H9 (cell line): ENCODE results near the gene SGTA. TPM values are rescaled to one million over a fixed set of nuclear protein-coding genes. Genes with fewer than 3 reads are reported as not detected.

Experiments used
- DNase-seq: peaks from one replicate; pipeline ENCODE4 v3.0.0-alpha.2; 2017
- H2AFZ ChIP-seq: one replicate; pipeline ENCODE4 v1.6.1; 2013; ENCODE audit warnings: mild to moderate bottlenecking, low read length, control low read depth, moderate library complexity
- H2AK5ac ChIP-seq: 2 replicates; pipeline ENCODE4 v1.6.1; 2013; ENCODE audit warnings: low read length, control low read depth, mixed read lengths; ENCODE audit not compliant: insufficient read length
- H2BK120ac ChIP-seq: one replicate; pipeline ENCODE4 v1.6.1; 2013; ENCODE audit warnings: low read depth, mild to moderate bottlenecking, low read length, control low read depth, inconsistent platforms; ENCODE audit not compliant: poor library complexity, severe bottlenecking
- H2BK12ac ChIP-seq: 2 replicates; pipeline ENCODE4 v1.6.1; 2013; ENCODE audit warnings: low read length, control low read depth, mixed read lengths, low read depth; ENCODE audit not compliant: insufficient read length
- H2BK15ac ChIP-seq: 2 replicates; pipeline ENCODE4 v1.6.1; 2013; ENCODE audit warnings: low read depth, low read length, control low read depth
- H2BK20ac ChIP-seq: one replicate; pipeline ENCODE4 v1.6.1; 2013; ENCODE audit warnings: low read depth, mild to moderate bottlenecking, low read length, control low read depth, inconsistent platforms; ENCODE audit not compliant: poor library complexity, severe bottlenecking
- H2BK5ac ChIP-seq: 2 replicates; pipeline ENCODE4 v1.6.1; 2013; ENCODE audit warnings: low read length, control low read depth, mixed read lengths; ENCODE audit not compliant: insufficient read length
- H3K14ac ChIP-seq: 2 replicates; pipeline ENCODE4 v1.6.1; 2013; ENCODE audit warnings: low read length, control low read depth; ENCODE audit not compliant: insufficient read depth
- H3K18ac ChIP-seq: 2 replicates; pipeline ENCODE4 v1.6.1; 2013; ENCODE audit warnings: low read depth, mild to moderate bottlenecking, mixed read lengths, low read length, control low read depth; ENCODE audit not compliant: insufficient read length
- H3K23ac ChIP-seq: 2 replicates; pipeline ENCODE4 v1.6.1; 2013; ENCODE audit warnings: low read length, control low read depth, mixed read lengths, low read depth; ENCODE audit not compliant: insufficient read length
- H3K23me2 ChIP-seq: 2 replicates; pipeline ENCODE4 v1.6.1; 2013; ENCODE audit warnings: low read depth, mild to moderate bottlenecking, mixed read lengths, low read length, control low read depth; ENCODE audit not compliant: insufficient read length, poor library complexity, severe bottlenecking
- H3K27ac ChIP-seq: 2 replicates; pipeline ENCODE4 v1.5.1; 2013; ENCODE audit warnings: low read length, control low read depth, mixed read lengths, low read depth; ENCODE audit not compliant: insufficient read length
- H3K27me3 ChIP-seq: 2 replicates; pipeline ENCODE4 v1.6.1; 2013; ENCODE audit warnings: low read length, control low read depth, inconsistent platforms; ENCODE audit not compliant: insufficient read depth
- H3K4ac ChIP-seq: 2 replicates; pipeline ENCODE4 v1.6.1; 2013; ENCODE audit warnings: low read depth, mild to moderate bottlenecking, control low read depth, inconsistent platforms, low read length, moderate library complexity
- H3K4me1 ChIP-seq: 2 replicates; pipeline ENCODE4 v1.6.1; 2013; ENCODE audit warnings: low read length, control low read depth, inconsistent platforms; ENCODE audit not compliant: insufficient read depth
- H3K4me2 ChIP-seq: 2 replicates; pipeline ENCODE4 v1.6.1; 2013; ENCODE audit warnings: low read length, control low read depth, mixed read lengths; ENCODE audit not compliant: insufficient read length, insufficient read depth
- H3K56ac ChIP-seq: 2 replicates; pipeline ENCODE4 v1.6.1; 2013; ENCODE audit warnings: low read depth, mild to moderate bottlenecking, mixed read lengths, low read length, control low read depth; ENCODE audit not compliant: insufficient read length
- H3K79me1 ChIP-seq: 2 replicates; pipeline ENCODE4 v1.6.1; 2013; ENCODE audit warnings: low read depth, mild to moderate bottlenecking, moderate library complexity, low read length, control low read depth, inconsistent platforms; ENCODE audit not compliant: insufficient read depth, poor library complexity, severe bottlenecking
- H3K79me2 ChIP-seq: 2 replicates; pipeline ENCODE4 v1.6.1; 2013; ENCODE audit warnings: low read length, control low read depth, inconsistent platforms; ENCODE audit not compliant: insufficient read depth
- H3K9ac ChIP-seq: 2 replicates; pipeline ENCODE4 v1.6.1; 2013; ENCODE audit warnings: low read length, control low read depth, mixed read lengths; ENCODE audit not compliant: insufficient read length; ENCODE audit errors: extremely low read depth
- H3K9me3 ChIP-seq: one replicate; pipeline ENCODE4 v1.6.1; 2013; ENCODE audit warnings: low read depth, low read length, inconsistent platforms; ENCODE audit not compliant: control insufficient read depth
- H3T11ph ChIP-seq: one replicate; pipeline ENCODE4 v1.6.1; 2013; ENCODE audit warnings: mild to moderate bottlenecking, low read length, control low read depth, inconsistent platforms
- H4K20me1 ChIP-seq: one replicate; pipeline ENCODE4 v1.6.1; 2013; ENCODE audit not compliant: control insufficient read depth, insufficient read length, insufficient read depth
- H4K5ac ChIP-seq: 2 replicates; pipeline ENCODE4 v1.6.1; 2013; ENCODE audit warnings: low read depth, mild to moderate bottlenecking, mixed read lengths, low read length, control low read depth; ENCODE audit not compliant: insufficient read length
- H4K8ac ChIP-seq: replicated peaks from 2 replicates; pipeline ENCODE4 v1.6.1; 2013; ENCODE audit warnings: low read length, control low read depth, mixed read lengths, low read depth; ENCODE audit not compliant: insufficient read length
- H4K91ac ChIP-seq: 2 replicates; pipeline ENCODE4 v1.6.1; 2013; ENCODE audit warnings: low read depth, mild to moderate bottlenecking, moderate library complexity, mixed read lengths, low read length, control low read depth; ENCODE audit not compliant: insufficient read length
- H3K27ac Mint-ChIP-seq, 3 experiments: 2 replicates in 2 of 3; 3 replicates in 1 of 3; pipeline ENCODE4 v1.8.0; 2020 to 2021; ENCODE audit warnings: mixed read lengths in 3 of 3, mild to moderate bottlenecking in 1 of 3, moderate library complexity in 1 of 3
- H3K27me3 Mint-ChIP-seq: 2 replicates; pipeline ENCODE4 v1.8.0; 2021; ENCODE audit warnings: low read depth, mild to moderate bottlenecking, moderate library complexity, mixed read lengths
- H3K36me3 Mint-ChIP-seq, 3 experiments: 2 replicates in 2 of 3; 3 replicates in 1 of 3; pipeline ENCODE4 v1.8.0; 2020 to 2021; ENCODE audit warnings: low read depth in 3 of 3, mixed read lengths in 3 of 3; ENCODE audit not compliant: insufficient read depth in 1 of 3
- H3K4me1 Mint-ChIP-seq, 2 experiments: 2 replicates each; pipeline ENCODE4 v1.8.0; 2020; ENCODE audit warnings: mixed read lengths in 2 of 2
- H3K4me3 Mint-ChIP-seq, 2 experiments: 2 replicates in 1 of 2; 3 replicates in 1 of 2; pipeline ENCODE4 v1.8.0; 2020 to 2021; ENCODE audit warnings: mild to moderate bottlenecking in 2 of 2, mixed read lengths in 2 of 2, moderate library complexity in 1 of 2
- H3K9me3 Mint-ChIP-seq, 2 experiments: 2 replicates in 1 of 2; 3 replicates in 1 of 2; pipeline ENCODE4 v1.8.0; 2020; ENCODE audit warnings: mild to moderate bottlenecking in 2 of 2, mixed read lengths in 2 of 2, moderate library complexity in 1 of 2
- WGBS: extraction: QIAGEN DNeasy Blood & Tissue Kit; methylation state at CpG from one replicate; pipeline ENCODE4 v1.1.7; 2013; ENCODE audit warnings: missing lambda C conversion rate, low lambda C conversion rate, mixed read lengths; ENCODE audit not compliant: insufficient read length; ENCODE audit errors: extremely low coverage; 5-methylcytosine and 5-hydroxymethylcytosine counted together
- total RNA-seq: library from RNA; stranded (reverse); gene quantifications from 2 replicates; pipeline ENCODE4 v1.2.1, GENCODE V29; 2021
- TF ChIP-seq, protein P1 (sequence below): fragments of 200-600 bp; sonication (generic); conservative IDR thresholded peaks from 3 replicates; pipeline ENCODE4 v1.8.0; 2021; ENCODE audit warnings: antibody characterized with exemption, mild to moderate bottlenecking

SGTA gene
- total RNA-seq, 1 experiment from 2014 or later: 102 TPM

DNA sequence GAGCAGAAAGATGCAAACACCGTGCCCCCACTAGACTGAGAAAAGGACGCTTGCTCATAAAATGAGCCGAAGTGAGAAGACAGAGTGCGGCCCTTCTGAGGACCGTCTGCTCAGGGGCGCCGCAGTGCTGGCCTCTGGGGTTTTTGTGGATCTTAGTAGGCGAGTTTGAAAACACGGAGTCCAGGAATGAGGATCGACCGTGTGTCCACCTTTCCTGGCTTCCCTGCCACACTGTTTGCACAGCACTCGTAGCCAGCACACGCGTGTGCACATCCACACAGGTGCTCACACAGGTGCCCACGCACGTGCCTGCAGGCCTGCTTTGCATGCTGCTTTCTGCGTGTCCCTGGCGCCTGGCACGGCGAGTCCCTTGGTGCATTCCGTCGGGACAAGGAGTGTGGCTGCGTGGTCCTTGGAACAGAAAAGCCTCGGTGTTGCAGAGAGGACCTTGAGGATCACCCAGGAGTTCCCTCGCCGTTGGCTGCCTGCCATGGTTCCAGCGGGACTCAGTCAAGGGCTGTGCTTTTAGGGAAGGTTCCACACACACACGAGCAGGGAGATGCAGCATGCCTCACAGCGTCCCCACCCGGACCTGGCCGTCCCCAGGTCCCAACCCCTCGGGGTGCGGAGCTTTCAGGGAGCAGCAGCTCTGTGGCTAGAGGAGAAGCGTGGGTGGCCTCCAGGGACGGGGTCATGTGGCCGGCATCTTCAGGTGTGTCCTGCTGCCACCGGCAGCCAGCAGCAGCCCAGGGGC, 26.5 kb upstream of the SGTA start:
- H4K5ac ChIP-seq: no peak overlapping the region
- no peak overlapping the region for H2BK120ac ChIP-seq
- no peaks in the 10 kb centered on the region for H3K79me2 ChIP-seq
- no peak for DNase-seq
- Mint-ChIP-seq H3K4me3 (no peak overlapping the region; a peak in 1 of 5 replicates), H3K4me1 (no peaks in the 10 kb centered on the region), H3K27me3 (no peaks in the 10 kb centered on the region; the same call in 1 of the 2 replicates), H3K9me3 (no peaks in the 10 kb centered on the region), H3K27ac (no peak overlapping the region), H3K36me3 (peaks cover 21 to 57% (median 46%) of the 10 kb centered on the region in 3 experiments)
- TF ChIP-seq, protein P1, sequence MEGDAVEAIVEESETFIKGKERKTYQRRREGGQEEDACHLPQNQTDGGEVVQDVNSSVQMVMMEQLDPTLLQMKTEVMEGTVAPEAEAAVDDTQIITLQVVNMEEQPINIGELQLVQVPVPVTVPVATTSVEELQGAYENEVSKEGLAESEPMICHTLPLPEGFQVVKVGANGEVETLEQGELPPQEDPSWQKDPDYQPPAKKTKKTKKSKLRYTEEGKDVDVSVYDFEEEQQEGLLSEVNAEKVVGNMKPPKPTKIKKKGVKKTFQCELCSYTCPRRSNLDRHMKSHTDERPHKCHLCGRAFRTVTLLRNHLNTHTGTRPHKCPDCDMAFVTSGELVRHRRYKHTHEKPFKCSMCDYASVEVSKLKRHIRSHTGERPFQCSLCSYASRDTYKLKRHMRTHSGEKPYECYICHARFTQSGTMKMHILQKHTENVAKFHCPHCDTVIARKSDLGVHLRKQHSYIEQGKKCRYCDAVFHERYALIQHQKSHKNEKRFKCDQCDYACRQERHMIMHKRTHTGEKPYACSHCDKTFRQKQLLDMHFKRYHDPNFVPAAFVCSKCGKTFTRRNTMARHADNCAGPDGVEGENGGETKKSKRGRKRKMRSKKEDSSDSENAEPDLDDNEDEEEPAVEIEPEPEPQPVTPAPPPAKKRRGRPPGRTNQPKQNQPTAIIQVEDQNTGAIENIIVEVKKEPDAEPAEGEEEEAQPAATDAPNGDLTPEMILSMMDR: no peak
- H3K18ac ChIP-seq: no peak overlapping the region
- H3K27me3 ChIP-seq: no peaks in the 10 kb centered on the region
- H3K23ac ChIP-seq: no peak overlapping the region
- H3K79me1 ChIP-seq: no peaks in the 10 kb centered on the region
- H3K27ac ChIP-seq: no peak overlapping the region
- no peak overlapping the region for H2AFZ ChIP-seq
- no peak overlapping the region for H4K8ac ChIP-seq
- no peak overlapping the region for H4K91ac ChIP-seq
- H2BK15ac ChIP-seq: no peak overlapping the region
- H3K9ac ChIP-seq: no peak overlapping the region
- H3K14ac ChIP-seq: no peak overlapping the region
- H4K20me1 ChIP-seq: no peaks in the 10 kb centered on the region
- H3K9me3 ChIP-seq: no peaks in the 10 kb centered on the region
- H3T11ph ChIP-seq: no peak overlapping the region
- no peak overlapping the region for H2AK5ac ChIP-seq
- no peak overlapping the region for H2BK12ac ChIP-seq
- no peak overlapping the region for H3K4me2 ChIP-seq
- no peaks in the 10 kb centered on the region for H3K23me2 ChIP-seq
- H2BK20ac ChIP-seq: no peak overlapping the region
- H3K56ac ChIP-seq: no peak overlapping the region
- H3K4me1 ChIP-seq: no peaks in the 10 kb centered on the region
- no peak overlapping the region for H3K4ac ChIP-seq
- no peak overlapping the region for H2BK5ac ChIP-seq
- WGBS: no CpG with 5 or more reads among the region's 37 CpGs
